GM12878 (cell line): ENCODE data around the gene PPIP5K2. TPM values are rescaled to one million over a fixed set of nuclear protein-coding genes. Genes with fewer than 3 reads are reported as not detected.

Experiments used
- ATAC-seq: fragments of 200-7000 bp; cut with Tn5 transposase; 3 replicates; pipeline ENCODE4 v1.9.1; 2020; ENCODE audit warnings: mild to moderate bottlenecking, moderate library complexity
- BruUV-seq: library from RNA; stranded (reverse); fragments of 400-500 nt; replicated peaks from 2 replicates; lab custom pipeline; 2021; lab: Mats Ljungman, UMichigan
- CTCF ChIA-PET: fragments of 300-600 bp; sonication (Branson Sonifier 250); formaldehyde crosslinking; extraction: SDS; loops from one replicate; lab custom pipeline; 2021; ENCODE audit warnings: inconsistent platforms; lab: Yijun Ruan, JAX
- POLR2A ChIA-PET: fragments of 350-600 bp; formaldehyde crosslinking; extraction: SDS; loops from one replicate; lab custom pipeline; 2021; ENCODE audit warnings: inconsistent platforms; lab: Charles Lee
- RAD21 ChIA-PET: fragments of 300-600 bp; sonication (Branson Sonifier 250); formaldehyde crosslinking; loops from one replicate; lab custom pipeline; 2023; ENCODE audit warnings: antibody characterized with exemption; ENCODE audit not compliant: unreplicated experiment; lab: Charles Lee
- SMC1A ChIA-PET: fragments of 300-600 bp; sonication (Branson Sonifier 250); formaldehyde crosslinking; loops from one replicate; lab custom pipeline; 2023; ENCODE audit not compliant: unreplicated experiment, uncharacterized antibody; lab: Charles Lee
- DNase-seq: peaks from one replicate; pipeline ENCODE4 v3.0.0-alpha.2; 2011; ENCODE audit warnings: low read depth, low spot score
- FAIRE-seq: peaks from 3 replicates; lab custom pipeline; 2011; peaks lifted over from hg19 to GRCh38; lab: Jason Lieb, UNC
- H2AFZ ChIP-seq: 2 replicates; pipeline ENCODE4 v1.6.0; 2011; ENCODE audit warnings: low read depth, low read length, control low read depth; ENCODE audit not compliant: control insufficient read depth
- H3K27ac ChIP-seq: 2 replicates; pipeline ENCODE4 v1.5.1; 2011; ENCODE audit warnings: control low read depth; ENCODE audit not compliant: control insufficient read depth, insufficient read depth
- H3K27me3 ChIP-seq, 2 experiments: replicated peaks in 1 of 2; 2 replicates each; pipeline versions ENCODE4 v1.6.0 to v1.6.1; 2011; ENCODE audit warnings: low read length in 1 of 2; ENCODE audit not compliant: control insufficient read depth in 2 of 2, insufficient read depth in 2 of 2
- H3K36me3 ChIP-seq, 2 experiments: 2 replicates each; pipeline ENCODE4 v1.5.1; 2011; ENCODE audit warnings: low read length in 1 of 2; ENCODE audit not compliant: control insufficient read depth in 2 of 2, insufficient read depth in 2 of 2
- H3K4me1 ChIP-seq: 2 replicates; pipeline ENCODE4 v1.6.1; 2011; ENCODE audit warnings: mild to moderate bottlenecking, low read length, moderate library complexity, mixed read lengths; ENCODE audit not compliant: control insufficient read depth, insufficient read depth
- H3K4me2 ChIP-seq: 2 replicates; pipeline ENCODE4 v1.6.0; 2011; ENCODE audit warnings: control low read depth; ENCODE audit not compliant: control insufficient read depth, insufficient read depth
- H3K4me3 ChIP-seq: fragments of 200-600 bp; sonication (generic); 2 replicates; pipeline ENCODE4 v1.5.1; 2016
- H3K79me2 ChIP-seq: 2 replicates; pipeline ENCODE4 v1.6.0; 2011; ENCODE audit warnings: low read length; ENCODE audit not compliant: control insufficient read depth, insufficient read depth
- H3K9ac ChIP-seq: 2 replicates; pipeline ENCODE4 v1.8.0; 2011; ENCODE audit warnings: low read length, control low read depth, mixed read lengths; ENCODE audit not compliant: control insufficient read depth, insufficient read depth
- H3K9me3 ChIP-seq: replicated peaks from 3 replicates; pipeline ENCODE4 v1.5.1; 2011; ENCODE audit warnings: mild to moderate bottlenecking, low read length; ENCODE audit not compliant: control insufficient read depth, insufficient read depth
- H4K20me1 ChIP-seq: 2 replicates; pipeline ENCODE4 v1.6.0; 2011; ENCODE audit not compliant: control insufficient read depth, insufficient read depth
- CBFB ChIP-seq: IDR thresholded peaks from 2 replicates; pipeline ENCODE4 v1.6.1; 2016; ENCODE audit warnings: antibody characterized with exemption, low read depth
- CHD4 ChIP-seq: fragments of 200-600 bp; sonication (generic); IDR thresholded peaks from 2 replicates; pipeline ENCODE4 v1.6.1; 2016; ENCODE audit warnings: mild to moderate bottlenecking
- DPF2 ChIP-seq: fragments of 450-650 bp; IDR thresholded peaks from 2 replicates; pipeline ENCODE4 v1.6.1; 2017; ENCODE audit warnings: mild to moderate bottlenecking
- MEF2B ChIP-seq: fragments of 450-650 bp; IDR thresholded peaks from 2 replicates; pipeline ENCODE4 v1.6.1; 2018; ENCODE audit warnings: mild to moderate bottlenecking, moderate library complexity; ENCODE audit not compliant: partially characterized antibody, poor library complexity, severe bottlenecking
- PAX5 ChIP-seq: IDR thresholded peaks from 2 replicates; pipeline ENCODE4 v1.6.1; 2011; ENCODE audit warnings: low read depth, low read length, borderline replicate concordance
- SREBF1 ChIP-seq: IDR thresholded peaks from 2 replicates; pipeline ENCODE4 v1.6.1; 2012; ENCODE audit warnings: mild to moderate bottlenecking, low read length
- WRNIP1 ChIP-seq: IDR thresholded peaks from 2 replicates; pipeline ENCODE4 v1.6.1; 2011; ENCODE audit warnings: low read depth, low read length, improper control_type of control experiment, borderline replicate concordance
- WGBS: methylation state at CpG from one replicate; pipeline ENCODE4 v1.1.6; 2016; ENCODE audit warnings: low lambda C conversion rate; ENCODE audit not compliant: insufficient replicate concordance, insufficient coverage; ENCODE audit errors: missing lambda C conversion rate; 5-methylcytosine and 5-hydroxymethylcytosine counted together
- in situ Hi-C: fragments of 300-500 bp; cut with MboI; formaldehyde crosslinking; loops from 9 replicates; pipeline ENCODE4 v1.14.3; 2018; ENCODE audit warnings: mixed read lengths
- intact Hi-C: fragments of 100-400 bp; cut with micrococcal nuclease; formaldehyde crosslinking; loops from one replicate; pipeline ENCODE4 v1.14.2; 2022; ENCODE audit not compliant: unreplicated experiment
- polyA plus RNA-seq, 11 experiments: library from polyadenylated mRNA; depleted of rRNA in 4 of 11; unstranded in 6 of 11; stranded (reverse) in 5 of 11; fragments of >200 nt; fragmentation: Nextera tagmentation in 4 of 11; fragmentation: Illumina TruSeq in 1 of 11; extraction: Ambion mirVana in 4 of 11; extraction: Trizol in 1 of 11; gene quantifications; 1 replicate in 1 of 11; 2 replicates in 10 of 11; pipeline versions ENCODE4 v1.2.1 to v1.2.3, GENCODE V29; 2011 to 2016; ENCODE audit warnings: inconsistent platforms in 2 of 11, missing spikeins in 2 of 11, low read depth in 1 of 11
- total RNA-seq, 4 experiments: library from RNA; depleted of rRNA in 3 of 4; stranded (reverse); fragments of >200 nt in 3 of 4; fragmentation: Illumina TruSeq in 1 of 4; extraction: Trizol in 1 of 4; gene quantifications; 2 replicates each; pipeline versions ENCODE4 v1.2.1 to v1.2.3, GENCODE V29; 2013 to 2021
- TF ChIP-seq, protein P1 (sequence below): fragments of 150-350 bp; IDR thresholded peaks from 2 replicates; pipeline ENCODE4 v1.6.1; 2014; ENCODE audit warnings: mild to moderate bottlenecking, low read depth, low read length
- TF ChIP-seq, protein P2 (sequence below): fragments of 450-650 bp; formaldehyde crosslinking; IDR thresholded peaks from 2 replicates; pipeline ENCODE4 v1.4.0; 2022; ENCODE audit warnings: mild to moderate bottlenecking, moderate library complexity
- TF ChIP-seq, protein P3 (sequence below): fragments of 450-650 bp; IDR thresholded peaks from 2 replicates; pipeline ENCODE4 v1.6.1; 2017; ENCODE audit warnings: mild to moderate bottlenecking, moderate library complexity

Gene PPIP5K2
- total and polyA plus RNA-seq, 10 of the 15 experiments (the other 5 are each of a cell fraction or from before 2014, with no cell fraction given) = 27.7 to 87.3 (median 58.6) TPM

DNA sequence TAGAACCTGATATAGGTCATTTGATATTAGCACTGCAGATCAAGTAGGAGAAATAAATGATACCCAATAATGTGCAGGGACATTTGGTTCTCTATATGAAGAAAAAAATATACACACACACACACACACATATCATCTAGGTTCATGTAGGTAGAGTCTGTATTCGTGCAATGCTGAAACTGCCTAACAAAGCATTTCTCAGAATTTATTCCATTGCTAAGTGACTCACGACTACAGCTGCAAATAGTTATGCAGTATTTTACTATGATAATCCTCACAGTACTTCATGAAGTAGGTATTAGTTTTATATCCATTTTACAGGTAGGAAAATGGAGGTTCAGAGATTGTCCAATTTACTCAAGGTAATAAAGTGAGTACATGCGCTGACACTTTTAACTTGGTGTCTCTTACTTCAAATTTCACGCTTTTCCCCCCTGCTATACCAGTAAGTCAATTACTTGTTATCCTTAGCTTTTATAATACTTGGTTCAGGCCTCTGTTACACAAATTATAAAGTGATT is 2.6 kb upstream of the PPIP5K2 start:
- Histone ChIP-seq H3K36me3 (no peaks in the 10 kb centered on the region), H3K79me2 (peaks cover 57% of the 10 kb centered on the region), H3K4me2 (peak overlapping the region; percentile 39), H3K9ac (no peak overlapping the region), H2AFZ (no peak overlapping the region), H3K27me3 (no peaks in the 10 kb centered on the region), H3K4me3 (no peak overlapping the region; the same call in 1 of the 2 replicates), H3K27ac (no peak overlapping the region), H3K4me1 (no peaks in the 10 kb centered on the region), H3K9me3 (no peaks in the 10 kb centered on the region; the same call in 2 of the 3 replicates)
- BruUV-seq = no TSS peak
- POLR2A ChIA-PET = interaction anchor here (1.2 kb wide), 1 partner anchor 9 kb away, joined by 3 read pairs; no protein-coding TSS in a partner anchor
- CTCF ChIA-PET = no interaction called here
- ATAC-seq = no peak
- intact Hi-C loops (no loop called here), in situ Hi-C loops (no loop called here)
- SMC1A ChIA-PET = no interaction called here
- no peak for DNase-seq
- WGBS = 83% methylated on average over 4 of the region's 4 CpGs
- RAD21 ChIA-PET = no interaction called here
- no peak for FAIRE-seq
- TF ChIP-seq CBFB (no peak), DPF2 (no peak), CHD4 (no peak), WRNIP1 (no peak), SREBF1 (no peak), MEF2B (no peak), PAX5 (no peak)
- TF ChIP-seq, protein P1, sequence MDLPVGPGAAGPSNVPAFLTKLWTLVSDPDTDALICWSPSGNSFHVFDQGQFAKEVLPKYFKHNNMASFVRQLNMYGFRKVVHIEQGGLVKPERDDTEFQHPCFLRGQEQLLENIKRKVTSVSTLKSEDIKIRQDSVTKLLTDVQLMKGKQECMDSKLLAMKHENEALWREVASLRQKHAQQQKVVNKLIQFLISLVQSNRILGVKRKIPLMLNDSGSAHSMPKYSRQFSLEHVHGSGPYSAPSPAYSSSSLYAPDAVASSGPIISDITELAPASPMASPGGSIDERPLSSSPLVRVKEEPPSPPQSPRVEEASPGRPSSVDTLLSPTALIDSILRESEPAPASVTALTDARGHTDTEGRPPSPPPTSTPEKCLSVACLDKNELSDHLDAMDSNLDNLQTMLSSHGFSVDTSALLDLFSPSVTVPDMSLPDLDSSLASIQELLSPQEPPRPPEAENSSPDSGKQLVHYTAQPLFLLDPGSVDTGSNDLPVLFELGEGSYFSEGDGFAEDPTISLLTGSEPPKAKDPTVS = no peak
- TF ChIP-seq, protein P2, sequence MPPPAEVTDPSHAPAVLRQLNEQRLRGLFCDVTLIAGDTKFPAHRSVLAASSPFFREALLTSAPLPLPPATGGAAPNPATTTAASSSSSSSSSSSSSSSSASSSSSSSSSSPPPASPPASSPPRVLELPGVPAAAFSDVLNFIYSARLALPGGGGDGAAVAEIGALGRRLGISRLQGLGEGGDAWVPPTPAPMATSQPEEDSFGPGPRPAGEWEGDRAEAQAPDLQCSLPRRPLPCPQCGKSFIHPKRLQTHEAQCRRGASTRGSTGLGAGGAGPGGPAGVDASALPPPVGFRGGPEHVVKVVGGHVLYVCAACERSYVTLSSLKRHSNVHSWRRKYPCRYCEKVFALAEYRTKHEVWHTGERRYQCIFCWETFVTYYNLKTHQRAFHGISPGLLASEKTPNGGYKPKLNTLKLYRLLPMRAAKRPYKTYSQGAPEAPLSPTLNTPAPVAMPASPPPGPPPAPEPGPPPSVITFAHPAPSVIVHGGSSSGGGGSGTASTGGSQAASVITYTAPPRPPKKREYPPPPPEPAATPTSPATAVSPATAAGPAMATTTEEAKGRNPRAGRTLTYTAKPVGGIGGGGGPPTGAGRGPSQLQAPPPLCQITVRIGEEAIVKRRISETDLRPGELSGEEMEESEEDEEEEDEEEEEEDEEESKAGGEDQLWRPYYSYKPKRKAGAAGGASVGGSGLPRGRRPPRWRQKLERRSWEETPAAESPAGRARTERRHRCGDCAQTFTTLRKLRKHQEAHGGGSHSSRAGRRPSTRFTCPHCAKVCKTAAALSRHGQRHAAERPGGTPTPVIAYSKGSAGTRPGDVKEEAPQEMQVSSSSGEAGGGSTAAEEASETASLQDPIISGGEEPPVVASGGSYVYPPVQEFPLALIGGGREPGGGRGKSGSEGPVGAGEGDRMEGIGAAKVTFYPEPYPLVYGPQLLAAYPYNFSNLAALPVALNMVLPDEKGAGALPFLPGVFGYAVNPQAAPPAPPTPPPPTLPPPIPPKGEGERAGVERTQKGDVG (CRISPR knock-in tag) = no peak
- TF ChIP-seq, protein P3, sequence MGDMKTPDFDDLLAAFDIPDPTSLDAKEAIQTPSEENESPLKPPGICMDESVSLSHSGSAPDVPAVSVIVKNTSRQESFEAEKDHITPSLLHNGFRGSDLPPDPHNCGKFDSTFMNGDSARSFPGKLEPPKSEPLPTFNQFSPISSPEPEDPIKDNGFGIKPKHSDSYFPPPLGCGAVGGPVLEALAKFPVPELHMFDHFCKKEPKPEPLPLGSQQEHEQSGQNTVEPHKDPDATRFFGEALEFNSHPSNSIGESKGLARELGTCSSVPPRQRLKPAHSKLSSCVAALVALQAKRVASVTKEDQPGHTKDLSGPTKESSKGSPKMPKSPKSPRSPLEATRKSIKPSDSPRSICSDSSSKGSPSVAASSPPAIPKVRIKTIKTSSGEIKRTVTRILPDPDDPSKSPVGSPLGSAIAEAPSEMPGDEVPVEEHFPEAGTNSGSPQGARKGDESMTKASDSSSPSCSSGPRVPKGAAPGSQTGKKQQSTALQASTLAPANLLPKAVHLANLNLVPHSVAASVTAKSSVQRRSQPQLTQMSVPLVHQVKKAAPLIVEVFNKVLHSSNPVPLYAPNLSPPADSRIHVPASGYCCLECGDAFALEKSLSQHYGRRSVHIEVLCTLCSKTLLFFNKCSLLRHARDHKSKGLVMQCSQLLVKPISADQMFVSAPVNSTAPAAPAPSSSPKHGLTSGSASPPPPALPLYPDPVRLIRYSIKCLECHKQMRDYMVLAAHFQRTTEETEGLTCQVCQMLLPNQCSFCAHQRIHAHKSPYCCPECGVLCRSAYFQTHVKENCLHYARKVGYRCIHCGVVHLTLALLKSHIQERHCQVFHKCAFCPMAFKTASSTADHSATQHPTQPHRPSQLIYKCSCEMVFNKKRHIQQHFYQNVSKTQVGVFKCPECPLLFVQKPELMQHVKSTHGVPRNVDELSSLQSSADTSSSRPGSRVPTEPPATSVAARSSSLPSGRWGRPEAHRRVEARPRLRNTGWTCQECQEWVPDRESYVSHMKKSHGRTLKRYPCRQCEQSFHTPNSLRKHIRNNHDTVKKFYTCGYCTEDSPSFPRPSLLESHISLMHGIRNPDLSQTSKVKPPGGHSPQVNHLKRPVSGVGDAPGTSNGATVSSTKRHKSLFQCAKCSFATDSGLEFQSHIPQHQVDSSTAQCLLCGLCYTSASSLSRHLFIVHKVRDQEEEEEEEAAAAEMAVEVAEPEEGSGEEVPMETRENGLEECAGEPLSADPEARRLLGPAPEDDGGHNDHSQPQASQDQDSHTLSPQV = no peak
- TF ChIP-seq, all 136 proteins: peak for 0
- H4K20me1 ChIP-seq = no peaks in the 10 kb centered on the region
